ENCODE results near the gene BZW2.

Gene BZW2

DNA sequence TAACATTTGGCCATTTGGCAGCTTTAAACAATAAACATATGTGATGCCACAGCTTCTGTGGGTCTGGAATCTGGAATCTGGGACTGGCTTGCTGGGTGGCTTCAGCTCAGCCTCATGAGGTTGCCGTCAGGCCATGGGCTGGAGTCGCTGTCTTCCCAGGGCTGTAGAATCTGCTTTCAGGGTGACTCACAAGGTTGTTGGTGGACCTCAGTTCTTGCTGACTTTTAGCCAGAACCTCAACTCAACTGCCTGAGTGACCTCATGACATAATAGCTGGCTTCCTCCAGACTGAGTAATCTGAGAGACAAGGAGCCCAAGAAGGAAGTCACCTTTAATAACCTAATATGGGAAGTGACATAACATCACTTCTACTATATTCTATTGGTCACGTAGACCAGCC is 63.0 kb downstream of the BZW2 start:
- no peak overlapping the region for H3K4me3 ChIP-seq (ENCODE audit: control insufficient read depth, low read depth, low read length)
- TF ChIP-seq, protein P1, sequence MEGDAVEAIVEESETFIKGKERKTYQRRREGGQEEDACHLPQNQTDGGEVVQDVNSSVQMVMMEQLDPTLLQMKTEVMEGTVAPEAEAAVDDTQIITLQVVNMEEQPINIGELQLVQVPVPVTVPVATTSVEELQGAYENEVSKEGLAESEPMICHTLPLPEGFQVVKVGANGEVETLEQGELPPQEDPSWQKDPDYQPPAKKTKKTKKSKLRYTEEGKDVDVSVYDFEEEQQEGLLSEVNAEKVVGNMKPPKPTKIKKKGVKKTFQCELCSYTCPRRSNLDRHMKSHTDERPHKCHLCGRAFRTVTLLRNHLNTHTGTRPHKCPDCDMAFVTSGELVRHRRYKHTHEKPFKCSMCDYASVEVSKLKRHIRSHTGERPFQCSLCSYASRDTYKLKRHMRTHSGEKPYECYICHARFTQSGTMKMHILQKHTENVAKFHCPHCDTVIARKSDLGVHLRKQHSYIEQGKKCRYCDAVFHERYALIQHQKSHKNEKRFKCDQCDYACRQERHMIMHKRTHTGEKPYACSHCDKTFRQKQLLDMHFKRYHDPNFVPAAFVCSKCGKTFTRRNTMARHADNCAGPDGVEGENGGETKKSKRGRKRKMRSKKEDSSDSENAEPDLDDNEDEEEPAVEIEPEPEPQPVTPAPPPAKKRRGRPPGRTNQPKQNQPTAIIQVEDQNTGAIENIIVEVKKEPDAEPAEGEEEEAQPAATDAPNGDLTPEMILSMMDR (IDR thresholded peaks at IDR 0.05; ENCODE audit: control insufficient read depth, insufficient read depth, low read depth, low read length, missing control alignments): no peak
- peak; percentile 93 for DNase-seq (ENCODE audit: low read depth)

DNA sequence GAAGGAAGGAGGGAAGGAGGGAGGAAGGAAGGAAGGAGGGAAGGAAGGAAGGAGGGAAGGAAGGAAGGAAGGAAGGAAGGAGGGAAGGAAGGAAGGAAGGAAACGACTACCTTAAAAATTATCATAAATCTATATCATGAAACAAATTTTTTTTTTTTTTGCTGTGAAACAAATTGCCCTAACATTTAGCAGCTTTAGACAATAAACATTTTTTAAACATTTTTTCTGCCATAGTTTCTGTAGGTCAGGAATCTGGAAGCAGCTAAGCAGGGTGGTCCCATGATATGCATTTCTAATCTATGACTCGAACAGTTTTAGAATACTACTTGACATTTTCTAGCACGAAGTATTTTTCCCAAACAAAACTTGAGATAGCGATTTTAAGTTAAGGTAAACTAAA is 64.7 kb downstream of the BZW2 start:
- no peak for DNase-seq (ENCODE audit: low read depth)
- H3K4me3 ChIP-seq (ENCODE audit: control insufficient read depth, low read depth, low read length): no peak overlapping the region
- TF ChIP-seq, protein P1 (IDR thresholded peaks at IDR 0.05; ENCODE audit: control insufficient read depth, insufficient read depth, low read depth, low read length, missing control alignments): no peak

DNA sequence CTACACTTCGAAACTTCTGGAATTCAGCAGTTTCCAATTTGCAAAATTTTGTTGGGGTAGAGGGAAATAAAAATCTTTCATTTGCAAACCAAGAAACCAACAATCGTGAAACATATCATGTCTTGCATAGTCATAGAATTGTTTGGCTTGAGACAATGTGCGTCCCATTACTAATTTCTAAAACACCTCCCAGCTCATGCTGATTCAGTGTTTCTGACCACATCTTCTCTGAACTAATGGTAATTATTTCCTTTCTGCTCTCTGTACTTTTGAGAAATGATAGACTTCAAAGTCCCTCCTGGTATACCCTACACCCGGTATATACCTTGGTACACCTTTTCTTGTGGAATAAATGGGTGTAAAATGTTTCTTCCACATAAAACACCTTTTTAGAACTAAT is 65.7 kb downstream of the BZW2 start:
- no peak for DNase-seq (ENCODE audit: low read depth)
- TF ChIP-seq, protein P1 (IDR thresholded peaks at IDR 0.05; ENCODE audit: control insufficient read depth, insufficient read depth, low read depth, low read length, missing control alignments): no peak
- H3K4me3 ChIP-seq (ENCODE audit: control insufficient read depth, low read depth, low read length): no peak overlapping the region

DNA sequence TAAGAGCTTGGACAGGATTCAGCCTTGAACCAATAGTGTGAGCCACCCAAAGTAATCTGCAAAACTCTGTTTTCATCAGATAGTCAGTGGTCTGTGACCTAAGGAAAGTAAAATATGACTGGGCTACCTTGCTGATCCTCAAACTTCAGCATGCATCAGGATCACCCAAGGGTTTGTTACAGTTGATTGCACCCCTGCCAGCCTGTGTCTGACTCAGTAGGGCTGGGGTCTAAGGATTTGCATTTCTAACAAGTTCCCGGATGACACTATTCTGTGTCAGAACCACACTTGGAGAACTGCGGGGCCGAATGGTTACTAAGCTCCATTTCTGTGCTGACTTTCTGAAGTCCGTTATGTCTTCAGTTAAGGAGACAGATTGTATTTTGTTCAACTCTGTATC is 66.9 kb downstream of the BZW2 start:
- no peak overlapping the region for H3K4me3 ChIP-seq (ENCODE audit: control insufficient read depth, low read depth, low read length)
- TF ChIP-seq, protein P1 (IDR thresholded peaks at IDR 0.05; ENCODE audit: control insufficient read depth, insufficient read depth, low read depth, low read length, missing control alignments): no peak
- no peak for DNase-seq (ENCODE audit: low read depth)

DNA sequence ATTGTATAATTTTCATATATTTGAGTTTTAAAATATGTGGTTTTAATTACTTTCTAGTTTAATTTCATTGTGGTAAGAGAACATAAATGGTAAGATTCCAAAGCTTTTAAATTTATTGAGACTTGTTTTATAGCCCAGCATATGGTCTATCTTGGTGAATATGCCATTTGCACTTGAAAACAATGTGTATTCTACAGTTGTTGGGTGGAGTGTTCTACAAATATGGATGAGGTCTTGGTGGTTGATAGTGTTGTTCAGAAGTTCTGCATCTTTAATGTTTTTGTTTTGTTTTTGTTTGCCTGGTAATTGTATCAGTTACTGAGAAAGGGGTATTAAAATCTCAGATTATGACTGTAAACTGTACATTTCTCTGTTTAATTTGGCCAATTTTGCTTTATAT is 69.9 kb downstream of the BZW2 start:
- TF ChIP-seq, protein P1 (IDR thresholded peaks at IDR 0.05; ENCODE audit: control insufficient read depth, insufficient read depth, low read depth, low read length, missing control alignments): no peak

DNA sequence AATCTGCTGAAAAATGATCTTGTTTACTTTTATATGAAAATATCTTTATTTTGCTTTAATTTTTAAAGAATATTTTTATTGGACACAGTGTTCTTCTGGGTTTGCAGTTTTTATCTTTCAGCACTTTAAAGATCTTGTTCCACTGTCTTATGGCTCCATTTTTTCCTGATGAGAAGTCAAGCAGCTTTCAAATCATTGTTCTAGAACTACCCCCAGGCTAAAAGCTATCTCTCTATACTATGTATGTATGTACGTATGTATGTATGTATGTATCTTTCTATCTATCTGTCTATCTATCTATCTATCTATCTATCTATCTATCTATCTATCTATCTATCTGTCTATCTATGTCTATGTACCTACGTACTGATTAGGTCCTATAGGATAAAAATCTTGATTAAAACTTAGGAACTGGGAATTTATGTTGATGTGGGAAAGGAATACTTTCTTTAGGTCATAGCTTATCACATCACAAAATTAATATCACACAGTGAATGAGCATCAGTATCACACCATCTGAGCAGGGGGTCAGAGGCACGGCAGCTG is 72.2 kb downstream of the BZW2 start:
- H3K4me3 ChIP-seq (ENCODE audit: control insufficient read depth, low read depth, low read length): no peak overlapping the region
- DNase-seq (ENCODE audit: low read depth): no peak
- TF ChIP-seq, protein P1 (IDR thresholded peaks at IDR 0.05; ENCODE audit: control insufficient read depth, insufficient read depth, low read depth, low read length, missing control alignments): no peak

More for the DNA sequence above, 69.9 kb downstream of the BZW2 start:
- DNase-seq (ENCODE audit: low read depth): no peak
- H3K4me3 ChIP-seq (ENCODE audit: control insufficient read depth, low read depth, low read length): no peak overlapping the region

DNA sequence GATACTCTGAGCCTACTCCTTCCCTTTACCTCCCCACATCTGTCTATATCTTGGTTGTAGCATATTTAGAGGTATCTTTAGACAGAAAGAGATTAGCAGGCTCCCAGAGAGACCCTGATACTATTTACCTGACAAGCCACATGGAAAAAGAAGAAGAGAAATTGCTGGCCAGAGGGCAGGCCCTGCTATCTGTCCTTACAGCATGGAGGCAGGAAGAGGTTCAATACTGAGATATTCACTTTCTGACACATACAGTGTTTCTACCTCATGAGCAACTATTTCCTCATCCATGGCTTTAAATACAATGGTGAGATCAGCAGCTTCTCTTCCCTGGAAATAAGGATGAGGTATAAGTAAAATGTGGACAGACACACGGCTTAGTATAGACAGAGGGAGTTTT is 73.7 kb downstream of the BZW2 start:
- no peak for DNase-seq (ENCODE audit: low read depth)
- H3K4me3 ChIP-seq (ENCODE audit: control insufficient read depth, low read depth, low read length): no peak overlapping the region
- TF ChIP-seq, protein P1 (IDR thresholded peaks at IDR 0.05; ENCODE audit: control insufficient read depth, insufficient read depth, low read depth, low read length, missing control alignments): no peak
